NCI-H2196 treated with DMSO at 0.1 percent for 48 hours (cell line): ENCODE data around the gene HS3ST4.
A peak's percentile ranks its signal among the peaks of the same experiment; 100 is the strongest.

Source experiments
- DNase-seq: peaks from one replicate; lab custom pipeline; 2025; ENCODE audit not compliant: unreplicated experiment; lab: John Stamatoyannopoulos, UW

HS3ST4 gene

DNA sequence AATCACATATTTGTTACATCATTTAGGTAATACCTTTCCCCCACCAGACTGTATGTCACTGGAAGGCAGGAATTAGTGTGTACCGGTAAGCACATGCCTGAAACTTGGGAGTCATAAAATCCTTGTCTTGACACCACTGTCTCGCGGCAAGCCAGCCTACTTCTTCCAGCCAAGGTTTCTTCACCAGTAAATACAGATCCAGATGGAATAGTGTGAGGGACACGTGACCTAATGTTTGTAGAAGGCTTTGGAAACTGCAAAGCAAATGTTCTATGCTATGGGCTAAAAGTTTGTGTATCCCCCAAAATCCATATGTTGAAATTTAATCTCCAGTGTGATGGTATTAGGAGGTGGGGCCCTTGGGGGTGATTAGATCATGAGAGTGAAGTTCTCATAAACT lies 126.1 kb downstream of the HS3ST4 start:
- DNase-seq, result no peak

DNA sequence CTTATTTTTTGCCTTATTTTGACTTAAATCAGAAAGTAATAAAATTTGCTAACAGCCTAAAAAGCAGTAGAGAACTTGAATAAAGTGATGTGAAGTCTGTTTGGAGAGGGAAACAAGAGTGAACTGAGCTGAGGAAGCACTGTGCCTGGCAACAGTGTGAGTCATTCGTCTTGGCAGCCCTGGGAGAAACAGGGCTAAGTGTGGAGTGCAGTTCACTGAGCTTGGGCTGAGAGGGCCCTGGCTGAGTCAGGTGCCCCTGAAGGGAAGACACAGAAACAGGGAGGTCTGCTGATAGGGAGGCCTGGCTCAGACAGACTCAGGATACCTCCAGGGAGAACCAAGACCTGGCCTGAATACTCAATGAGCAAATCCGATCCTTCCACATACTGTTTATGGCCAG lies 132.1 kb downstream of the HS3ST4 start:
- DNase-seq, result no peak

DNA sequence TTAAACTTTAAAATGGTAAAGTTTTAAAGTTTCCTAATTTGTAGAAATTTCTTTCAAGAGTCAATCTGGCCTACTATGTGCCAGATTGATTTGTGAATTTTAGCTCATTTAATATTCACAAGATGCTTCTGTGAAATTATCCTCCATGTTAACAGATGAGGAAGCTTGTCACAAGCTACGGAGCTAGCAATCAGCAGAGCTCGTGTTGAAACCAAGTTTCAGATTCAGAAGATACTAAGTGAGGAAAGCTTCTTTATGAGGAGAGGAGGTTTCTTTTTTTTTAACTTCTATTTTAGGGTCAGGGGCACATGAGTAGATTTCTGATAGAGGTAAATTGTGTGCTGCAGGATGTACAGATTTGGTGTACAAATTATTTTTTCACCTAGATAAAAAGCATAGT lies 135.9 kb downstream of the HS3ST4 start:
- DNase-seq, result no peak

DNA sequence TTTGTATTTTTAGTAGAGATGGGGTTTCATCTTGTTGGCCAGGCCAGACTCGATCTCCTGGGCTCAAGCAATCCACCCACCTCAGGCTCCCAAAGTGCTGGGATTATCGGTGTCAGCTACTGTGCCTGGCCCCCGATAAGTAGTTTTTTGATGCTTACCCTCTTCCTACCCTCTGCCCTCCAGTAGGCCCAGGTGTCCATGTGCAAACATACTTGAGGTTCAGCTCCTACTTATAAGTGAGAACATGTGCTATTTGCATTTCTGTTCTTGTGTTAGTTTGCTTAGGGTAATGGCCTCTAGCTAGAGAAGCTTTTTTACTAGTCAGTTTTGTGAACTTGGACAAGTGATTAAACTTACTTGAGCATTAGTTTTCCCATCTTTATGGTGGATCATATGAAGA lies 136.8 kb downstream of the HS3ST4 start:
- DNase-seq, result no peak

DNA sequence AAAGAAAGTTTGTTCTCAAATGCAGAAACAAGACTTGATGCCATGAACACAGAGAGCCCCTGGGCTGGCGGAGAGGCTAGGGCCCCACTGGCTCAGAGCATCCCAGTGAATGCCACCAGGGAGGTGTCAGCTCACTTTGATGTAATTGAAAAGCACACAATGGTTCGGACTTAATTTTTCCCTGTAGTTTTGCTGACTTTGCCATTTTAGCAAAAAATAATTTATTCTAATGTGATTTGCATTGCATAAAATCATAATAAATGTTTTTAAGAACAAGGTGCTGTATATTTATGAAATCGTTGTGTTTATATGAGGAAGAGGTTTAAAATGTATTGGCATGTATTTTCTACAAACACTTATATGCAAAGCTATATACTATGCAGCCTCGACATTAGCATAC lies 140.5 kb downstream of the HS3ST4 start:
- DNase-seq, result no peak

DNA sequence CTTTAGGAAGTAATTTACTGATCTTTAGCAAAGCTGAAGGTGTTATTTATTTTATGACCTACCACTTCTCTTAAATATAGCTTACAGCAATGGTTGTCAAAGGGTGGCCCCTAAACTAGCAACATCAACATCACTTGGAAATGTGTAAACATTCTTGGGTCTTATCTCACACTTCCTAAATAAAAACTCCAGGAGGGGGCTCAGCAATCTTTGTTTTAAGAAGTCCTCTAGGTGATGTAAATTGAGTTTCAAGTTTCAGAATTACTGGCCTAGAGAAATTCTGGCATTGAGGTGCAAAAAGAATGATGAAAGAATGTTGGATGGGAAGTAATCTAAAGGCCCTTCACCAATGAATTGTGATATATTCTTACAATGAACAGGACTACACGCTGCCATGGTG lies 142.3 kb downstream of the HS3ST4 start:
- no peak for DNase-seq

DNA sequence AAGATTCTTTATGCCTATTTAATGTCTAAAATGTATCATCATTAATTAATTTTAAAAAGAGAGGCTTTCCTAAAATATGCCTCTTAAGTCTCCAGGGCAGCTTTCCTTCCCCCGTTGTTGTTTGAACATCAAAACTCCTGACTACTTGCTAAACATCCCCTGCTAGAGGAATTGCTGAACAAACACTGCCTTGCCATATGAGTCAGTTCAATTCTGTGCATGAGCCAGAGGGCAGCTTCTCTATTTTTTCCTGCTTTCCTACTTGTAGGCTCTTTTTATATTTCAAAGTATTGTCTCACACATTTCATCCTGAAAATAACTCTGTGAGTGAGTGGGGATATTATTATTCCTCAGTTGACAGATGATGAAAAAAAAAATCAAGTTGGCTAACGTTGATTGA lies 143.4 kb downstream of the HS3ST4 start:
- no peak for DNase-seq

DNA sequence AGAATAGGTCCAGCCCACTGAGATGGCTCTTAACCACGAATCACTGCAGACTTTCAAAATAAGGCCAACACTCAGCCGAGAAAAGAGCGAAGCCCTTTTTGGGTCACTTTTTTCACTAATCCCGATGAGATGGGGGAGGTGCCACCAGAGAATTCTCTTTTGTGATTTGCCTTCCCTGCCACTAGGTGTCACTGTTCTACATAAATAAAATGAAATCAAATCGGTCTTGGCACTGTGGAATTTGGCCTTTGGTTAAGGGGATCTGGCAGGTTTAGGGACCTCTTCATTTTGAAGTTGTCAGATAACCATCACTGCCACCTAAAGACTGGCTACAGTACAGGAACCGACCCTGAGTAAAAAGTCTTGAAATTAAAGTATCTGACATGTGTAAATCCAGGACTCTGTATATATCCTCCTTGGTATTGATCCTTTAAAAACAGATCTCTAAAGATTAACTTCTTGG lies 147.0 kb downstream of the HS3ST4 start:
- peak; percentile 53 for DNase-seq

DNA sequence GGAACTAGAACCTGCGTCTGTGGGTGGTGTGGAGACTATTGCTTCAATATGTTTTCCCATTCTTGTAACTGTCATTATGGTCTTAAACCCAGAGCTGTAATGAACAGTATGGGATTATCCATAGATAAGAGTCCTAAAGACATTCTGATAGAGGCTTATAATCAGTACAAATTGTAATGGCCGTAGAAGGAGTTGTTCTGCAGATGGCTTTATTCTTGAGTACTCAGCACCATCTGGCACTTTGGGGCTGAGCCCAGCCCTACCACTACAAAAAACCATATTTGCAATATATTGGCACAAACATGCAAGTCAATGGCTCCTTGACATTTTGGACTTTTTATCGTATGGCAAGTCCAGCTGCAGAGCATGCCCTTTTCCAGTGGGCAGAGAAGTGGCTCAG lies 150.0 kb downstream of the HS3ST4 start:
- no peak for DNase-seq

DNA sequence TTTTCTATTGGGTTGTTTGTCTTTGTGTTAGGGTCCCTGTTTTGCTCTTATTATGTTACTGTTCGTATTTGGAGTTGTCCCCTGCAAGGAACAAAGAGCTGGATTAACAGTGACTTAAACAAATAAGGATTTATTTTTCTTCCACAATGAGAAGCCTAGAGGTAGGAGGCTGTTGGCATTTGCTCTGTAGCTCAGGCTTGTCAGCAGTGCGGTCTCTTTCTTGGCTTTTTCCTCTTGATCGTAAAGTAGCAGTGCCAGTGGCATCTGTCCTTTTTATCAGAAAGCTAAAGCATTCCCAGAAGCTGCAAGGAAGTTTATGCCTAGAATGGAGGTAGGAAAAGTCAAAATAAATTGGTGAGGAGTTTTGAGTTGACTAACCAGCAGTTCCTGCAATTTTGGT lies 154.1 kb downstream of the HS3ST4 start:
- DNase-seq, result no peak

DNA sequence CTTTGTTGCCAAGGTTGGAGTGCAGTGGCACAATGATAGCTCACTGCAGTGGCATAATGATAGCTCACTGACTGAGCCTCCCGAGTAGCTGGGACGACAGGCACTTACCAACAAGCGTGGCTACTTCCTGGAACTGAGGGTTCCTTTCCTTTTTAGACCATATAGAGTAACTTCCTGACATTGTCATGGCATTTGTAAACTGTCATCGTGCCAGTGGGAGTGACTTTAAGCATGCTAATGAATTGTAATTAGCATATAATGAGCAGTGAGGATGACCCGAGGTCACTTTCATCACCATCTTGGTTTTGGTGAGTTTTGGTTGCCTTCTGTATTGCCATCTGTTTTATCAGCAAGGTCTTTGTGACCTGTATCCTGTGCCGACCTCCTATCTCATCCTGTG lies 162.4 kb downstream of the HS3ST4 start:
- no peak for DNase-seq

DNA sequence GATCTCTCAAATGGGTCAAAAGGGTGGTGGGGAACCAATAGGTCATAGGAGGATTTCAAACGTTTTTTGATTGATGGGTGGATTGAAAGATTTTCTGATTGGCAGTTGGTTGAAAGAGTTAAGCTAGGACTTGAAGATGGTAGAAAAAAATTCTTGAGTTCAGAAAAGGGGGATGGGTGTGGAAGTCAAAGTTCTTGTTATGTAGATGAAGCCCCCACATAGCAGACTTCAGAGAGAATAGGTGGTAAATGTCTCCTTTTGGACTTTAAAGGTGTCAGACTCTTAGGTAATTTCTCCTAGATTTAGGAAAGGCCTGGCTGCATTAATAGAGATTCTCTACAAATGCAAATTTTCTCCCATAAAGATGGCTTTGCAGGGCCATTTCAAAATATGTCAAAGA lies 163.3 kb downstream of the HS3ST4 start:
- no peak for DNase-seq

DNA sequence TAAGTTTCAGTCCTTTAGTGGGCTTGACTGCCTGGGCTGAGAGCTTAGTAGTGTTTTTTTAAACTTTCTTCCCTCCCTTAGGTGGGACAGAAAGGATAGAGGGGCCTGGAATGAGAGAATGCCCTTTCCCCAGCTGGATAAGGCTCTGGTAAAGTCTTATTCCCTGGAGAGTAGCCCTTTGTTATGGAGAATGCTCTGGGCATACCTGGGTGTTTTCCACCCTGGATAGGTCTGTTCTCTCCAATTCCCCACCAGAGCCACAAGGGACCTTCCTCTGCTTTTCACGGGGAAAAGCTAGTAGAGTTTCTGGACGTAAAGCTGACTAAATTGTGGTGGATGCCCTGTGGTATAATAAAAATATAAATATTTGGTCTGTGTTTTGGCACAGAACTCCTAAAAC lies 164.1 kb downstream of the HS3ST4 start:
- DNase-seq, result no peak

DNA sequence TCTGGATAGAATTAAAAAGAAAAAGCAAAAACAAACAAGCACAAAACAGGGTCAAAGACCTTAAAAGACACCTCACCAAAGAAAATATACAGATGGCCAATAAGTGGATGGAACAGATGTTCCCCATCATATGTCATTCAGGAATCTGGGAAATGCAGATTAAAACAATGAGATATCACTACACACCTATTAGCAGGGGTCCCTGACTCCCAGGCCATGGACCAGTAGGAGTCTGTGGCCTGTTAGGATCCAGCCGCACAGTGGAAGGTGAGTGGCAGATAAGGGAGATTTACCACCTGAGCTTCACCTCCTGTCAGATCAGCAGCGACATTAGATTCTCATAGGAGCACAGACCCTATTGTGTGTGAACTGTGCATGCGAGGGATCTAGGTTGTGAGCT lies 167.9 kb downstream of the HS3ST4 start:
- DNase-seq, result no peak

DNA sequence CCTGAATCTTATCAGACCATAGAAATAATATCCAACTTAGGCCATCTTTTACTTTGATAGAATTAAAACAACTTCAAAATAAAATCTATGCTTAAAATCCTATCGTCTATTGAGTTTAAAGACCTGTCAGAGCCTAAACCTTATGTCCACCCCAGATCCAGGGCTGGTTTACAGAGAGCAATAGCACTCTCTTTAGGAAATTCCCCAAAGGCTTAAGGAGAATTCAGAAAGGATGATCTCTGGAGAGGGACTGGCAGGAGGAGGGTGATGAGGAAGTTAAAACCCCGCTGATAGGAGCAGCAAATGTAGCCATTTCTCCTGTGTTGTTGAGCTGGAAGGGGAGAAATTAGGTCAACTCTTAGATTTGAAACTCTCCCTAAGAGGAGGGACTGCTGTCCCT lies 175.3 kb downstream of the HS3ST4 start:
- DNase-seq, result no peak

DNA sequence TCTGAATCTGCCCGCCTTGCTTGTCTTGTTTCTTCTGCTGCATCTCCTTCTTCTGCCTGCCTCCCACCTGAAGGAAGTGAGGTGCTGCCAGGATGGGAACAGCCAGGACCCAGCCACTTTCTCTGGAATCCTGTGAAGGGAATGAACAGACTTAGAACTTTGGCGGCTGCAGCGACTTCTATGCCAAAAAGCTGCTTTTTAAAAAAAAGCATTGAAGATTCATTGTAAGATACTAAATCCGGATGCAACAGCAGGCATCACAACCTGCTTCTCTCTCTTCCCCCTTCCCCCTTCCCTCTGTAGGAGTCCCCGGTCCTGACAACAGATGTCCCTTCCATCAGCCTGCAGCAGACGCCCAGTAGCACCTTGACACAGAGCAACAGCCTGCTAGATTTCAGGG lies 176.3 kb downstream of the HS3ST4 start:
- DNase-seq, result no peak

DNA sequence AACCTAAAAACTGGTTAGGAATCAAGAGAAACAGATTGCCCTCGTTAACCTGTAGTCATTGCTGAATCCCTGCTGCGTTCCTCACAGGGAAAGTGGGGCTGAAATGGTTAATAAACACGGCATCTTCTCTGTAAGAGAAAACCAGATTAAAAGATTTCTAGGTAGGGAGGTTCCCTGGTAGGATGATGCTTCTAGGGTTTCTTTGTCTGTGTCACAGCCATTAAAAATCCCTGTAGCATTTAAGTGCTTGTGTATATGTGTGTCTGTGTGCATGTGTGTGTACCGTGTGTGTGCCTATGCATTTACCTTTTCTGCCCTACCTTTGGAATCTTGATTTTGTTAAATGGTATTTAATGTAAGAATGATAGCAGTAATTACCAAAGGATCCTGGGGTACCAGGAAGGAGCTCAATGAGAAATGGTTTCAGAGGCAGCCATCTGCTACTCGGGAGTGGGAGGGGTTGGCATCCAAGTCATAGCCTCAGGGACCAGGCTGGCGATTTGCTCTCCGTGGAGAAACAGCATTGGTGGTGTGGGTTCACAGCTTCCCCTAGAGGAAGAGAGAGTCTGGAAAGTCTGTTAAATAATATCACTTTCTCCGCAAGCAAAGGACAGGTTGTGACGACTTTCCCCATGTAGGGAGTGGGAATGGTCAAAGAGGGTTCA lies 177.1 kb downstream of the HS3ST4 start:
- no peak for DNase-seq

DNA sequence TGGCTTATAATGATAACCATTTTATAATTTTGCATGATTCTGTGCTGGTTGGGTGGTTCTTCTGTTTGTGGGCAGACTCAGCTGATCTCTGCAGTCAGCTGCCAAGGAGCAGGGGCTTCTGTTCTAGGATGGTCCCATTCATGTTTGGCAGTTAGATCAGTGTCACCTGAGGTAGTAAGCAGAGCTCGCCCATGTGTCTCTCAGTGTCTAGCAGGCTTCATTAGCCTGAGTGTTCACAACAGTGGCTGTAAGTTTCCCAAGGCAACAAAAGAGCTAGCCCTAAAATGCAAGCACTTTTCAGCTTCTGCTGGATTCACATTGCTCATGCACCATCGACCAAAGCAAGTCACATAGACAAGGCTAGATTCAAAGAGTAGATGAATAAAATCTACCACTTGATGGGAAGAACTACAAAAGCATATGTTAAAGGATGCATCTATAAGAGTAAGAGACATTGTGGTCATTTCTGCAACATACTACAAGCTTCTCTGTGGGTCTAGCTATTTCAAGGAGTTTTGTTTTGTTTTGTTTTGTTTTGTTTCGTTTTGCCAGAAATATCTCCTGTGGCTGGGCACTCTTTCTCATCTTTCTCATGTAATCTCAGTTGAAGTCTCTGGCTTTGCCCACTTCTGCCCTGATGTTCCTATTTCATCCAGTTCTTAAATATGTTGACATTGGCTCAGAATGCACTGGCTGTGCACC lies 180.8 kb downstream of the HS3ST4 start:
- no peak for DNase-seq

DNA sequence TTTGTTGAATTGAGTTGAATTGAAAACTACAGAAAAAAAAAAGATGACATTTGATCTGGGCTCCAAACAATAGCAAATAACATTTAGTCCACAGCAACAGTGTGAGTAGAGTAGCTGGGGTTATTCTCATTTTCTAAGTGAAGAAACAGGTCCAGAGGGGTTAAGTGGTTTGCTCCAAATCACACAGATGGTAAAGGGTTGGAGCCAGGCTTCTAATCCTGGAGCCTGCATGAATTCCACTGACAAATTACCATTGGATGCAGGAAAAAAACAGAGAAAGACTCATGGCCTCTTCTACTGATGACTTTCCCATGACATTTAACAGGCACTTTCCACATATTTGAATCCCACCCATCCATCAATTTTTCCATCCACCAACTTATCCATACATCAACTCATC lies 182.4 kb downstream of the HS3ST4 start:
- DNase-seq, result no peak

DNA sequence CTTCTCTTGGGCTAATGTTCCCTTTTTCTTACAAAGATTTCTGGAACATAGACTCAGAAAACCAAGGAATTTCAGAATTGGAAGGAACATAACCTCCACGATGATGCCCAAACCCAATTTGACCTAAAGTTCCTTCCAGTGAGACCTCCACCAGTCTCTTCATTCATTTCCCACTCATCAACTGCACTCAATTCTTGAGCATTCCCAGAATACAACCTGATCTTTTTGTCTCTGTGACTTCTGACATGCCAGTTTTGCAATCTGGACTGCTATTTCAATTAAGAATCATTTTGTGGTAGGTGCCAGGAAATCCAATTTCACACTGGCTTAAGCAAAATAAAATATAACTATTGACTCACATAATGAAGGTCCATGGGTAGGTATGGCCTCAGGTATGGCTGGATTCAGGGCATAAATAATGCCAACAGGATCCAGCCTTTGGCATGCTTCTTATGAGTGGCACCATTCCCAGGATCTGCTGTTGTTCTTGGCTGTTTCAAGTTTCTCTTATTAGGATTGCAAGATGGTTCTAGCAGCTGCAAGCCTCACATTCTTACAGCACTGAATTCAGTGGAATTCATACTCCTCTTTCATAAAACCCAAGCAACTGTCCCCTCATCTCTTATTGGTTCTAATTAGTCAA lies 184.3 kb downstream of the HS3ST4 start:
- no peak for DNase-seq

DNA sequence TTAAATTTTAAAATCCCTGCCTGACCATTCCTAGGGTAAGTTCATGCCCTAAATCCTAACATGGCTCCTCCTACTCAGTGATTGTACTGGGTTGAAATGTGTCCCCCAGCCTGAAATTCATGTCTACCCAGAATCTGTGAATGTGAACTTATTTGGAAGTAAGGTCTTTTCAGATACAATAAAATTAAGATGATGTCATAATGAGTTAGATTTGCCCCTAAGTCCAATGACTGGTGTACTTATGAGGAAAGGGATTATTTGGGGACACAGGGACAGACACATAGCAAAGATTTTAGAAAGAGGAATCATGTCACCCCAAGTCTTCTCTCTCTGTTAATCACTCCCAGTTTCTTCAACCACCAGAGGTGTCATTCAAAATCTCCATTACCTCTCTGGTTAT lies 185.3 kb downstream of the HS3ST4 start:
- no peak for DNase-seq

DNA sequence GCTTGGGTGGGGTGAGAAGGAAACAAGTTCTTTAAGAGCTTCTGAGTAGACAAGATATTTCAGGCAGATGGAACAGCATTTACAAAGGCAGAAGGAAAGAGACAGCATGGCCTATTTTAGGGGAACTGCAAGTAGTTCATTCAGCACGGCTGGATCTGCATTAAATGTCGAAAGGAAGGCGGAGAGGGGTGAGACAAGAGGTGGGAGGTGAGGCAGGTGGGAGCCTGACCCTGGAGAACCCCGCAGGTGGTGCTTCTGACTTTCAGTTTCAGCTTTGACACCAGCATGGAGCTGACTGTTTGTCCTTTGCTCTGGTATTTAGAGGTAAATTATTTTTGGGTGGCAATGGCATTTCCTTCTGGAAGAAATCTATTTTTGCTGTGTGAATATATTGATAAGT lies 194.8 kb downstream of the HS3ST4 start:
- DNase-seq, result no peak
